Measurements from ENCODE around the gene OPN4. TPM values are rescaled to one million over a fixed set of nuclear protein-coding genes. Genes with fewer than 3 reads are reported as not detected.

OPN4 gene
- total RNA-seq, 6 donors from 2014 or later, result not detected

DNA sequence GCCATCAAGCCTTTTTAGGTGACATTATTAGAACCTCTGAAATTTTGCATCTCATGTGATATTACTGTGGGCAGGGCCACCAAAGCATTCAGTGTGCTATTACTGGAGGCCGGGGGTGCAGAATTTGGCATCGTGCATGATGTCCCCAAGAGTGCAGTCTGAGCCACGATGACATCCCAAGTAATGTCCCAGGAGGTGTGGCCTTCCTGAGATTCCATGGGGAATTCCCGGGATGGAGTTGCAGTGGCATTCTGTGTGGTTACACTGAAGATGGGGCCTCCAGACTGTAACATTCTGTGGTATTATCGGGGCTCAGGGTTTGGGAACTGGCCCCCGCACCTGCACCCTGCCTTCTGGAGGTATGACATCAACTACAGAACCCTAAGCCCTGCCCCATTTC, 23.0 kb downstream of the OPN4 start:
- Histone ChIP-seq H3K9me3 (no peaks in the 10 kb centered on the region), H3K4me3 (no peak overlapping the region), H3K27me3 (no peaks in the 10 kb centered on the region), H3K36me3 (no peaks in the 10 kb centered on the region), H3K4me1 (peaks cover 0 to 7% (median 4%) of the 10 kb centered on the region in 4 donors), H3K27ac (no peak overlapping the region)
- no peak for TF ChIP-seq POLR2A (IDR thresholded peaks at IDR 0.05)
- TF ChIP-seq POLR2AphosphoS5 (IDR thresholded peaks at IDR 0.05), result no peak
- TF ChIP-seq, protein P1, sequence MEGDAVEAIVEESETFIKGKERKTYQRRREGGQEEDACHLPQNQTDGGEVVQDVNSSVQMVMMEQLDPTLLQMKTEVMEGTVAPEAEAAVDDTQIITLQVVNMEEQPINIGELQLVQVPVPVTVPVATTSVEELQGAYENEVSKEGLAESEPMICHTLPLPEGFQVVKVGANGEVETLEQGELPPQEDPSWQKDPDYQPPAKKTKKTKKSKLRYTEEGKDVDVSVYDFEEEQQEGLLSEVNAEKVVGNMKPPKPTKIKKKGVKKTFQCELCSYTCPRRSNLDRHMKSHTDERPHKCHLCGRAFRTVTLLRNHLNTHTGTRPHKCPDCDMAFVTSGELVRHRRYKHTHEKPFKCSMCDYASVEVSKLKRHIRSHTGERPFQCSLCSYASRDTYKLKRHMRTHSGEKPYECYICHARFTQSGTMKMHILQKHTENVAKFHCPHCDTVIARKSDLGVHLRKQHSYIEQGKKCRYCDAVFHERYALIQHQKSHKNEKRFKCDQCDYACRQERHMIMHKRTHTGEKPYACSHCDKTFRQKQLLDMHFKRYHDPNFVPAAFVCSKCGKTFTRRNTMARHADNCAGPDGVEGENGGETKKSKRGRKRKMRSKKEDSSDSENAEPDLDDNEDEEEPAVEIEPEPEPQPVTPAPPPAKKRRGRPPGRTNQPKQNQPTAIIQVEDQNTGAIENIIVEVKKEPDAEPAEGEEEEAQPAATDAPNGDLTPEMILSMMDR (IDR thresholded peaks at IDR 0.05), result no peak
- TF ChIP-seq EP300 (IDR thresholded peaks at IDR 0.05), result no peak
- WGBS, 2 donors, result 74 to 80% methylated on average over 5 to 6 of the region's 6 CpGs
- DNase-seq (no peak), ATAC-seq (ENCODE audit: low FRiP score in 2 of 2) (no peak)

DNA sequence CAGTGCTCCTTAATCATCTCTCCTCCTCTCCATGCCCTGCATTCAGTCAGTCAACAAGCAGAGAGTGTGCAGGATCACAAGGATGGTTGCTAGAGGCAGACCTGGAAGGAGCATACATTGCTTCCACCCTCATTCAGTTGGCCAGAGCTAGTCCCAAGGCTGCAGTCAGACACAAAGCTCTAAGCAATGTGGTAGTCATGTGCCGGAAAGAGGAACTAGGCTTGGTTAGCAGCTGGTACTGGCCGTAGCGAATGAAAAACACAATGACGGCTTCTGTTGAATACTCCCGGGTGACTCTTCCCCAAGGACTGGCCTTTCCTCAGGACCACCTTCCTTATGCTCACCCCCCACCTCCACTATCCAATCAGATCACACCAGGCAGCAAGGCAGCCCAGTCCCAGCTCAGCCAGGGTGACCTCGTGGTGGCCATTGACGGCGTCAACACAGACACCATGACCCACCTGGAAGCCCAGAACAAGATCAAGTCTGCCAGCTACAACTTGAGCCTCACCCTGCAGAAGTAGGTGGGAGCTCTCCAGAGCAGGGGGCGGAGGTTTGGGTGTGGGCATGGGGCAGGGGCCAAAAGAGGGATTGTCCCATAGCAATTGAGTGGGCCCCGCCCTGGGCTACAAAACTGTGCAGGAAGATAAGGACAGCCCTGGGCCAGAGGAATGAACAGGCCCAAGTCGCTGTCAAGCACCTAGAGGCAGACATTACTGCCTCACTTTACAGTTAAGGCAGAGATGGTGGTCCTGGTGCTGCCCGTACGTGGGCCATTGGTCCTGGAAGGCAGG, 24.8 kb downstream of the OPN4 start:
- ATAC-seq (ENCODE audit: low FRiP score in 2 of 2), result no peak

GRCh38 chr10:86681047-86681446, 26.7 kb downstream of the OPN4 start:
- H3K27ac ChIP-seq, result no peak overlapping the region
- H3K27me3 ChIP-seq, result no peaks in the 10 kb centered on the region
- ATAC-seq (ENCODE audit: low FRiP score in 2 of 2) (no peak), DNase-seq (no peak)
- no peaks in the 10 kb centered on the region for H3K9me3 ChIP-seq
- TF ChIP-seq EP300 (IDR thresholded peaks at IDR 0.05), result no peak
- TF ChIP-seq POLR2A (IDR thresholded peaks at IDR 0.05), result no peak
- no peak overlapping the region for H3K4me3 ChIP-seq
- no peaks in the 10 kb centered on the region for H3K36me3 ChIP-seq
- 64% methylated on average over 14 of the region's 14 CpGs; no CpG with 5 or more reads in 1 of the 2 donors for WGBS, 2 donors
- peaks cover 0 to 7% (median 2%) of the 10 kb centered on the region in 4 donors for H3K4me1 ChIP-seq

More for the DNA sequence above, 24.8 kb downstream of the OPN4 start:
- TF ChIP-seq, protein P1 (IDR thresholded peaks at IDR 0.05), result no peak
- TF ChIP-seq POLR2AphosphoS5 (IDR thresholded peaks at IDR 0.05) (no peak), EP300 (IDR thresholded peaks at IDR 0.05) (no peak), POLR2A (IDR thresholded peaks at IDR 0.05) (no peak)
- Histone ChIP-seq H3K9me3 (no peaks in the 10 kb centered on the region), H3K27ac (no peak overlapping the region), H3K4me3 (no peak overlapping the region), H3K4me1 (peaks cover 0 to 2% (median under 1%) of the 10 kb centered on the region in 4 donors), H3K27me3 (no peaks in the 10 kb centered on the region), H3K36me3 (no peaks in the 10 kb centered on the region)
- 81 to 92% methylated on average over 8 to 13 of the region's 13 CpGs for WGBS, 2 donors
- no peak for DNase-seq

GRCh38 chr10:86681722-86682386, 27.5 kb downstream of the OPN4 start:
- no peak overlapping the region for H3K4me3 ChIP-seq
- ATAC-seq (ENCODE audit: low FRiP score in 2 of 2) (no peak), DNase-seq (no peak)
- H3K36me3 ChIP-seq, result no peaks in the 10 kb centered on the region
- H3K27ac ChIP-seq, result no peak overlapping the region
- H3K9me3 ChIP-seq, result no peaks in the 10 kb centered on the region
- H3K4me1 ChIP-seq, result peaks cover 0 to 7% (median 2%) of the 10 kb centered on the region in 4 donors
- no peak for TF ChIP-seq EP300 (IDR thresholded peaks at IDR 0.05)
- no peak for TF ChIP-seq POLR2A (IDR thresholded peaks at IDR 0.05)
- TF ChIP-seq, protein P1 (IDR thresholded peaks at IDR 0.05), result no peak
- TF ChIP-seq POLR2AphosphoS5 (IDR thresholded peaks at IDR 0.05), result no peak
- WGBS, 2 donors, result 71 to 84% methylated on average over 11 to 22 of the region's 22 CpGs
- H3K27me3 ChIP-seq, result no peaks in the 10 kb centered on the region

DNA sequence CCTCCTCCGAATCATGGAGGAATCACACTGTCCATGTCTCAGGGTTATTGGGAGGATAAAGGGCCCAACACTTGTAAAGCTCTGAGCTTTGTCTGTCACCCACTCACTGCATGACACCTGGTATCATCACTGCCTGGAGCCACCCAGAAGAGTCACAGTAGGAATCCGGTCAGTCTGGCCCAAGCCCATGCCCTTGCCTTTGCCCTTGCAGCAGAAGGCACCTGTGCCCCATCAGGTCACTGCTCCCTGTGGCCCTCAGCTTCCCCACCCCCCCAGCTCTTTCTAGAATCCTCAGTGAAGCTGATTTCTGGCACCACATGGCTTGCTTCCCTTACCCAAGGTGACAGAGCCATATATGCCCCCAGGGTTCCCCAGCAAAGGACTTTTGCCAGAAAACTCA, 28.3 kb downstream of the OPN4 start:
- no peak for ATAC-seq (ENCODE audit: low FRiP score in 2 of 2)
- 81 to 100% methylated on average over 1 to 2 of the region's 2 CpGs for WGBS, 2 donors
- no peaks in the 10 kb centered on the region for H3K9me3 ChIP-seq
- H3K27me3 ChIP-seq, result no peaks in the 10 kb centered on the region
- peaks cover 0 to 10% (median 2%) of the 10 kb centered on the region in 4 donors for H3K4me1 ChIP-seq
- H3K4me3 ChIP-seq, result no peak overlapping the region
- no peak for DNase-seq
- H3K27ac ChIP-seq, result no peak overlapping the region
- no peaks in the 10 kb centered on the region for H3K36me3 ChIP-seq
- TF ChIP-seq, protein P1 (IDR thresholded peaks at IDR 0.05), result no peak
- no peak for TF ChIP-seq POLR2AphosphoS5 (IDR thresholded peaks at IDR 0.05)
- no peak for TF ChIP-seq EP300 (IDR thresholded peaks at IDR 0.05)
- TF ChIP-seq POLR2A (IDR thresholded peaks at IDR 0.05), result no peak

All from upper lobe of left lung (tissue), 6 donors.